ENCODE measurements around the gene HIPK2. TPM values are rescaled to one million over a fixed set of nuclear protein-coding genes. Genes with fewer than 3 reads are reported as not detected.

The HIPK2 gene
- total and polyA plus RNA-seq, 10 of the 15 experiments (the other 5 are each of a cell fraction or from before 2014, with no cell fraction given), result 1.7 to 39.0 (median 9.4) TPM

GRCh38 chr7:139559364-139560105 is 218.3 kb downstream of the HIPK2 start (continued):
- TF ChIP-seq EP300 (IDR thresholded peaks at IDR 0.05; ENCODE audit: borderline replicate concordance in 1 of 2, control insufficient read depth in 1 of 2, low read depth in 2 of 2, low read length in 2 of 2) (no peak), BHLHE40 (IDR thresholded peaks at IDR 0.05; ENCODE audit: borderline replicate concordance in 1 of 2, low read depth in 2 of 2, low read length in 1 of 2) (no peak), CEBPZ (IDR thresholded peaks at IDR 0.05; ENCODE audit: low read depth, low read length) (no peak), SUZ12 (IDR thresholded peaks at IDR 0.05; ENCODE audit: unreplicated experiment) (no peak), YBX1 (IDR thresholded peaks at IDR 0.05) (no peak), KAT2A (conservative IDR thresholded peaks at IDR 0.05; ENCODE audit: control insufficient read depth, low read depth, low read length) (no peak), DPF2 (IDR thresholded peaks at IDR 0.05) (no peak)

Measured in GM12878 (cell line).